ENCODE data around the gene RTN4RL1.
A peak's percentile ranks its signal among the peaks of the same experiment; 100 is the strongest.

- TF ChIP-seq CTCF (IDR thresholded peaks at IDR 0.05) (peak; percentile 30 to 54 (median 31)), POLR2AphosphoS5 (IDR thresholded peaks at IDR 0.05; ENCODE audit: insufficient read depth in 1 of 2, low read depth in 1 of 2) (peak; percentile 86 to 87)
Measured at GRCh38 chr17:2041561-2042389, 16.6 kb upstream of the RTN4RL1 start, which contains the start of gene OVCA2.

Data from vagina (tissue), 2 donors.